Glomerular visceral epithelial cell (primary cell): ENCODE measurements around the gene PRRT1B.

ENCODE experiments used
- DNase-seq: peaks from one replicate; pipeline ENCODE4 v3.0.0-alpha.2; 2016; ENCODE audit errors: extremely low spot score

Gene PRRT1B

GRCh38 chr9:131580358-131580757, 35.0 kb downstream of the PRRT1B start:
- DNase-seq, result no peak

GRCh38 chr9:131582056-131582455, 36.7 kb downstream of the PRRT1B start:
- DNase-seq, result no peak

- DNase-seq, result no peak
Observed at GRCh38 chr9:131582466-131583336, 37.4 kb downstream of the PRRT1B start.

GRCh38 chr9:131583337-131583645, 38.0 kb downstream of the PRRT1B start:
- no peak for DNase-seq

GRCh38 chr9:131583836-131584555, 38.7 kb downstream of the PRRT1B start:
- DNase-seq, result no peak

GRCh38 chr9:131584858-131585257, 39.5 kb downstream of the PRRT1B start:
- DNase-seq, result no peak

GRCh38 chr9:131585375-131585774, 40.1 kb downstream of the PRRT1B start:
- DNase-seq, result peak; percentile 13

GRCh38 chr9:131587331-131587730, 42.0 kb downstream of the PRRT1B start:
- DNase-seq, result no peak

GRCh38 chr9:131587906-131588305, 42.6 kb downstream of the PRRT1B start:
- DNase-seq, result no peak

GRCh38 chr9:131588396-131588795, 43.1 kb downstream of the PRRT1B start:
- DNase-seq, result no peak

- no peak for DNase-seq
Observed at GRCh38 chr9:131589124-131589711, 43.9 kb downstream of the PRRT1B start.

- DNase-seq, result no peak
Observed at GRCh38 chr9:131589993-131590392, 44.7 kb downstream of the PRRT1B start.

GRCh38 chr9:131590449-131590848, 45.1 kb downstream of the PRRT1B start:
- no peak for DNase-seq

- peak; percentile 83 for DNase-seq
Observed at GRCh38 chr9:131590907-131591844, 45.9 kb downstream of the PRRT1B start.

- no peak for DNase-seq
Observed at GRCh38 chr9:131591845-131592208, 46.5 kb downstream of the PRRT1B start.

GRCh38 chr9:131593091-131593820, 47.9 kb downstream of the PRRT1B start:
- peak; percentile 17 for DNase-seq

GRCh38 chr9:131593936-131594665, 48.8 kb downstream of the PRRT1B start:
- DNase-seq, result no peak

- DNase-seq, result no peak
Observed at GRCh38 chr9:131594906-131595665, 49.8 kb downstream of the PRRT1B start.

GRCh38 chr9:131595696-131596429, 50.5 kb downstream of the PRRT1B start:
- no peak for DNase-seq
